AG04449 (cell line): Measurements from ENCODE around the gene HDAC4.

ENCODE experiments used
- CTCF ChIA-PET: fragments of 350-600 bp; formaldehyde crosslinking; extraction: SDS; loops from one replicate; lab custom pipeline; 2021; ENCODE audit warnings: antibody characterized with exemption; lab: Yijun Ruan, JAX
- POLR2A ChIA-PET: fragments of 400-600, 350-600 bp; formaldehyde crosslinking; extraction: SDS; loops from one replicate; lab custom pipeline; 2020; ENCODE audit warnings: antibody characterized with exemption, inconsistent platforms; lab: Yijun Ruan, JAX
- DNase-seq: peaks from one replicate; pipeline ENCODE4 v3.0.0-alpha.2; 2010; ENCODE audit warnings: low read depth, low spot score
- H3K4me3 ChIP-seq: 2 replicates; pipeline ENCODE4 v1.5.1; 2011; ENCODE audit warnings: low read depth, mild to moderate bottlenecking, control low read depth, low read length
- TF ChIP-seq, protein P1 (sequence below): IDR thresholded peaks from one replicate; pipeline ENCODE4 v1.5.1; 2011; ENCODE audit warnings: mild to moderate bottlenecking, moderate library complexity, low read length, control low read depth, inconsistent platforms; ENCODE audit not compliant: insufficient read depth; ENCODE audit errors: missing control alignments

The HDAC4 gene

GRCh38 chr2:239327536-239328350, 73.1 kb downstream of the HDAC4 start:
- CTCF ChIA-PET: interaction anchor here (0.9 to 1.3 kb wide), 5 partner anchors 11 to 669 kb away, joined by 3 to 4 read pairs (median 3); no protein-coding TSS in a partner anchor
- TF ChIP-seq, protein P1, sequence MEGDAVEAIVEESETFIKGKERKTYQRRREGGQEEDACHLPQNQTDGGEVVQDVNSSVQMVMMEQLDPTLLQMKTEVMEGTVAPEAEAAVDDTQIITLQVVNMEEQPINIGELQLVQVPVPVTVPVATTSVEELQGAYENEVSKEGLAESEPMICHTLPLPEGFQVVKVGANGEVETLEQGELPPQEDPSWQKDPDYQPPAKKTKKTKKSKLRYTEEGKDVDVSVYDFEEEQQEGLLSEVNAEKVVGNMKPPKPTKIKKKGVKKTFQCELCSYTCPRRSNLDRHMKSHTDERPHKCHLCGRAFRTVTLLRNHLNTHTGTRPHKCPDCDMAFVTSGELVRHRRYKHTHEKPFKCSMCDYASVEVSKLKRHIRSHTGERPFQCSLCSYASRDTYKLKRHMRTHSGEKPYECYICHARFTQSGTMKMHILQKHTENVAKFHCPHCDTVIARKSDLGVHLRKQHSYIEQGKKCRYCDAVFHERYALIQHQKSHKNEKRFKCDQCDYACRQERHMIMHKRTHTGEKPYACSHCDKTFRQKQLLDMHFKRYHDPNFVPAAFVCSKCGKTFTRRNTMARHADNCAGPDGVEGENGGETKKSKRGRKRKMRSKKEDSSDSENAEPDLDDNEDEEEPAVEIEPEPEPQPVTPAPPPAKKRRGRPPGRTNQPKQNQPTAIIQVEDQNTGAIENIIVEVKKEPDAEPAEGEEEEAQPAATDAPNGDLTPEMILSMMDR: no peak

GRCh38 chr2:239326831-239327535, 73.8 kb downstream of the HDAC4 start:
- no peak for DNase-seq
- CTCF ChIA-PET: interaction anchor here (0.9 kb wide), 1 partner anchor 19 kb away, joined by 3 read pairs; no protein-coding TSS in a partner anchor
- TF ChIP-seq, protein P1: no peak
- H3K4me3 ChIP-seq: no peak overlapping the region
- POLR2A ChIA-PET: no interaction called here

More at GRCh38 chr2:239327536-239328350, 73.1 kb downstream of the HDAC4 start:
- no peak overlapping the region for H3K4me3 ChIP-seq
- POLR2A ChIA-PET: no interaction called here
- DNase-seq: no peak

GRCh38 chr2:239324456-239324855, 76.4 kb downstream of the HDAC4 start:
- DNase-seq: no peak
- no peak overlapping the region for H3K4me3 ChIP-seq
- TF ChIP-seq, protein P1: no peak
- ChIA-PET POLR2A (no interaction called here), CTCF (no interaction called here)

GRCh38 chr2:239323447-239323846, 77.4 kb downstream of the HDAC4 start:
- TF ChIP-seq, protein P1: no peak
- ChIA-PET CTCF (no interaction called here), POLR2A (no interaction called here)
- DNase-seq: no peak
- no peak overlapping the region for H3K4me3 ChIP-seq

DNA sequence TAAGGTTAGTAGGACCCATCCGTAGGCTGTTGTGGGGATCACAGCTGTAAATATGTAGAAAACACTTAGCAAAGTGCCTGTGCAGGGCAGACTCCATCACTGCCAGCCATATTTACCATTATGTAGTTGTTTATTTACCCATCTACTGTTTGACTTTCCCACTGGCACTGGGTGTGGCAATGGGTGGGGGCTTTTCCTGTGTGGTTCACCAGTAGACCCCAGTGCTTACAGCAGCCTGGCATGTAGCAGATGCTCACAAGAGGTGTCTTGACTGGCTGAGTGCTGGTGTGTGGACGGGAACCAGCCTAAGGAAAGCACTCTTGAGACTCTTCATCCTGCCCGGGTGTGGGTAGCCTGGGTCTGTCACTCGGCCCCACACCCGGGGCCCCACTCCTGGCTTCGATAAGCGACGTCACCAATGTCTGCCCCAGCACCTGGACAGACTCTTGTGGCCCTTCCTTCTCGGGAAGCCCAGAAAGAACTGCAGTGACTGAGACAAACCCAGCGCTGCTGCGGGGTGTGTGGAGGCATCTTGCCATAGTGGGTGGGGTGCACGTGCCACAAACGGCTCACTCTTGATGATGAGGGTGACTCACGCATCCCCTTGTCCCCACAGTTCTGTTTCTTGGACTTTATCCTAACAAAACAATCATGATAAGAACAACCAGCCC, 78.3 kb downstream of the HDAC4 start:
- no peak for DNase-seq
- TF ChIP-seq, protein P1: no peak
- ChIA-PET CTCF (interaction anchor here (1.4 kb wide), 1 partner anchor 180 kb away, joined by 3 read pairs; no protein-coding TSS in a partner anchor), POLR2A (no interaction called here)
- H3K4me3 ChIP-seq: no peak overlapping the region
